Glomerular visceral epithelial cell (primary cell): Measurements from ENCODE around the gene IRS1.

ENCODE experiments used
- DNase-seq: peaks from one replicate; pipeline ENCODE4 v3.0.0-alpha.2; 2016; ENCODE audit errors: extremely low spot score

The IRS1 gene

DNA sequence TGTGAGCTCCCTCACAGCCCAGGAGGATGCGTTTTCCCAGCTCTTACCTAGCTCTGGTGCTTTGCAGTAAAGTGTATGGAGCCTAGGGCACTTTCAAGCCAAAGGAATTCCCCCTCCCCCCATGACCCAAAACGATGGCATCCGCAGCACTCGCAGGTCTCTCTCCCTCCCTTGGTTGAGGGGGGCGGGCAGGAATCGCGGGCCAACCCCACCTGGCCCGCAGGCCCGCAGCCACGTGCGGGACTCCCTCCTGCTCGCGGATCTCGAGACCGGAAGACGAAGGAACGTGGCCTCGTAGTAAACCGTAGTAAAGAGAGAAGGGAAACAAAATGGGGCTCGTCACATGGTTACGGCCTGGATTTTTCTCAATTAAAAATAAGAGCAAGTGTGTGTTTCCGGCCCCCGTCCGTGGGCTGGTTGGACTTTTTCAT, 8.5 kb downstream of the IRS1 start:
- no peak for DNase-seq

DNA sequence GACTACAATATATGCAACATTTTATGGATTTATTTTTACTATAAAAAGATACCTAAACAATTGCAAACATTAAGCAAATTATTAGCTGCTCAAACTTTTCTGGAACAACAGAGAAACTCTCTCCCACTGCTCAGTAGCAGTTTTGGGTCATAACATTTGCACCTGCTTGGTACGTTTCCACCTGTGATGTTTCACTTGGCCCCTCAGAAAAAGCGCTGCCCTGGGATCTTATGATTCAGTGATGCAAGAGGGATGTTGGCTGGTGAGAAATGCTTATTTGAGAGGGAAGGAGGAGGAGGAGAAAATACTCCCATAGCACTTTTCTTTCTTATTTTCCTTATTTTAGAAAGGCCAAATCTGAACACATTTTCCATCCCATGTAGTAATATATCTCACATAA, 9.2 kb downstream of the IRS1 start:
- no peak for DNase-seq

DNA sequence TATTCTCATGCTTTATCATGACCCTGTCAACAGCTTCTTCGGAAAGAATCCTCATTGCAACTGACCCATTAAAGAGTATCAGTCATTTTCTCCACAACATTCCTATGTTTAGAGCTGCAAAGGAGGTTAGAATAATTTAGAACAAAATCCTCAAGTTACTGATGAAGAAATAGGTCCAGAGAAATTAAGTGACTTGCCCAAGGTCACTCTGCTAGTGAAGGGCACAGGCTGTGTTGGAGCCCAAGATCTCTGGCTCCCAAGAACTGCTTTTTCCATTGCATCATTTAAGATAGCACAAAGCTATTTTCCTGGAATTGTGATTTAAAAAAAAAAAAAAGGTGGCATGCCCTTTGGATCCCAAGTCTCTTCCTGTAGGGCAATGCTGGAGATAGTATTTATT, 9.6 kb downstream of the IRS1 start:
- no peak for DNase-seq

DNA sequence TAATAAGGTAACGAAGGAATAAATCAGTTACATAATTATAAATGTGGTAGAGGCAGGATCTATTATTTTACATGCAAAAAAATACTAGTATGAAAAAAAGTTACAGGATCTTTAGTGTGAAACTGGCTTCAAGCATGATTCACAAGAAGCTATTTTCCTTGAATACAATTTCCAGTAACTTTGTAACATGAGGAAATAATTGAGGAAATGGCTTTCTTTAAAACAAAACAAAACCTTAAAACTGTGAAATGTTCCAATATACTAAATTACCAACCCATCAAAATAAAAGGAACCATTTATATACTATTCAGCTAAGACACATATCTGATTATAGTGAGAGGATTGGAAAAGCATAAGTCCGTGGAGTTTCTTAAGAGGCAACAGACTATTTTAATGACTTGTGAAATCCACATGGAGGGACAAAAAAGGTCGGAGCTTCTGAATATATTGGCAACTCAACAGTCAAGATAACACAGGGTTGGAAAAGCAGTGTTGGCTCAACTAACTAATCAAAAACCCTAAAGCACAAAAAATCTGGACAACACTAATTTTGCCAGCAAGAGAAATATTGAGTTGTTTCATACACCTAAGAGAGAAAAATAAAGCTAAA, 10.6 kb downstream of the IRS1 start:
- DNase-seq: no peak

DNA sequence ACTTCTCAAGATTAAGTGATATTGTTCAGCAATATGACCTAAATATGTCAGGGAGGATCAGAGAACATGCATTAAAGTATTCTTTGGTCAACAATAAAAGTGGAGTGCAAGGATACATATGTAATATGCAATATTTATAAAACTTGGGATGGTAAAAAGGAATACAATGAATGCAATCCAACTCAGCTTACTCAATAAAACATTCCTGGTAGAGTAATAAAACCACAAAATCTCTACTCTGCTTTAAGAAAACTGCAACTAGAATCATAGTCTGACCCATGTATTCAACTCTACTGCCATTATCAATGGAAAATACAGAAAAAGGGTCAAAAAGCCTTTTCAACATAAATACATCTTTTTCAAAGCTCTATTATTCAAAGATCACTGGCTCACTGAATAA, 11.6 kb downstream of the IRS1 start:
- DNase-seq: no peak

DNA sequence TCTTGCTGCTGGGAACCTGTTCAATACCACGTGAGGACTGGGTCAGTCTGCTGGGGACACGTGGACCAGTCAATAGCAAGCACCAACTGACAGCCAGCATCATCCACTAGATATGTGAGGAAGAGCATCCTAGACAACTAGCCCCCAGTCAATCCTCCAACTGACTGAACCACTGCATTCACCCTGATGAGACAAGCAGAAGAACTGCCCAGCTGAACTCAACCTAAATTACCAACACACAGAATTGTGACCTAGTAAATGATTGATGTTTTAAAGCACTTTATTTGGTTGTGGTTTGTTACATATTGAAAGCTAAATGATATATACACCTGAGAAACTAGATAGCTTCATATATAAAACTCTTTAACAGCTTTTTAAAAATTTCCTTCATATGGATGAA, 15.7 kb downstream of the IRS1 start:
- no peak for DNase-seq

DNA sequence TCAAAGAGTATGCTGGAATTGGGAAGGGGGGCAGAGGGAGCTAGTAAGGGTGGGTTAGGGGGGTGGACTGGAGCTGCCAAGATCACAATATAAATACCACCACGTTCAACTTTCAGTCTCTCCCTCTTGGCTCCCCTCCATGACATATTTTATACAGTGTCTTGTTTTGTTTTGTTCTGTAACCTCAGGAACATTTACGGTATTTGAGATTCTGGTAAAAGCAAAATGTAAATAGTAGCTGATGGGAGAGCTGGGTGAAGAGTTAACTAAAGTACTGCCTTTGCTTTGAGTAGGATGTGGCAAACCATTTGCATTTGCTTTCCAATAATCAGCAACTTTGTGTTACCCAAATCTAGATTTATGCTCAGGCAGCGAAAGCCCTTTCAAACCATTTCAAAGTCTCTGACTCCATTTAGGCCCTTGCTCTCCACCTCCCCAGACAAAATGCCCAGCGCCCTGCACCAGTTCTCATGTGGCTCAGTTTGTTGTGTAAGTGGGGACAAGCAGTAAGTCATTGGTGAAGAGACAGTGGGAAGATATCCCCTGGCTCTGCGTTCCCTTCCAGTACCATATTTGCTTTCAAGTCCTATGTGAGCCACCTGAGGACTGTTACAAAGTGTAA, 17.4 kb downstream of the IRS1 start:
- DNase-seq: no peak

DNA sequence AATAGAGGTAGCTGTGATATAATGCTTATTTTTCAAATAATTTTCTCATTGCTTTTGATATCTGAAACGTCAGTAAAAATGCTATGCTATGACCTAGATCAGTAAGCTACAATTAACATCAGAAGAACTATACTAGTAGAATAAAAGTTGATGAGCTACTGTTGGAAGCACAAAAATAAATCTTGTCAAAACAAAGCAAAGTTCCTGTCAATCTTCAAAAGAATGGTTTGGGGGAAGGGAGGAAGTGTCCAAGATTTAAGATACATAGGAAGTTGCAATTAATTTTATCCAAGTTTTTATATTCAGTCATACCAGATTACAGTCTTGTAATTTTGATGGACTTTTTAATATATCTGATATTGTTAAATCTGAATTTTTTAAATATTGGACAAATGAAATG, 19.2 kb downstream of the IRS1 start:
- no peak for DNase-seq

DNA sequence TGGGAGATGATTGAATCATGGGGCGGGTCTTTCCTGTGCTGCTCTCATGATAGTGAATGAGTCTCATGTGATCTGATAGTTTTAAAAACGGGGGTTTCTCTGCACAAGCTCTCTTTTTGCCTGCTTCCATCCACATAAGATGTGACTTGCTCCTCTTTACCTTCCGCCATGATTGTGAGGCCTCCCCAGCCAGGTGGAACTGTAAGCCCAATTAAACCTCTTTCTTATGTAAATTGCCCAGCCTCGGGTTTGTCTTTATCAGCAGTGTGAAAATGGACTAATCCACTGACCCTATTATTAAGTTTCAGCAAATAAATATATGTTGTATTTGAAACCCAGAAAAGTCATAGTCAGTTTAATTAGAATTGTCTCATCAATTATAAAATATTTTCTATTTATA, 22.0 kb downstream of the IRS1 start:
- DNase-seq: no peak

DNA sequence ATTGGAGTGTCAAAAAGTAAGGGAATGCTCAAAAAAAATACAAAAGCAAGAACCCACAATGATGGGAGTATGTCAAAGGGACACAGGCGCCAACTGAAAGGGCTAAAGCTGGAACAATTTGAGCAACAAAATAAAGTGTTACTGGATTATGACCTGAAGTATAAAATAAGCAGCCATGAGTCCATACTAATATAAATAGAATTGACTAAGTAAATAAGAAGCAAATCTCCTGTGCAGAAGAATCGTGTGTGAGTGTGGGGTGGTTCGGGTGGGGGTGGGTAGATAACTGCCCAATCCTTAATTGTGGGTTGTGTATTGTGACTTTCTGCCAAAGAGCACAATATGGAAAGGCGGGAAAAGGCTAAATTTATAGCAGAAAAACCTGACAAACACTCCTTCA, 23.5 kb downstream of the IRS1 start:
- DNase-seq: no peak

DNA sequence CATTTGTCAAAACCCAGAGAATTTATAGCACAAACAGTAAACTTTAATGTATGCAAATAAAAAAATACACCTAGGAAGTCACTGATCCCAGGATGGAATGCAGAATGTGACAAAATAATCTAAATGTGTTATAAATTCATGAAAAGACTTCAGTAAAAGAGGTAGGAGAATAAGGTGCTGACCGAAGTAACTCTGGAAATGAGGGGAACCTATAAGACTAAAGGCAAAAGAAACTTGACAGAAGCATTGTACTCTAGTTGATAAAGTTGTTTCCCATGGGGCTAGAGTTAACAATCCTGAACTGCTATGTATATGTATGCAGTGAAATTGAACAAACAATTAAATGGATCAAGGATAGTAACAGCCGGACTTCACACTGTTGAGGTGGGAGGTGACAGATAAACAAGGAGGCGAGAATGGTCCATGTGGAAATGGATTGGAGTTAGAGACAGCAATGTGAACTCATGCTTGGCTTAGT, 24.5 kb downstream of the IRS1 start:
- DNase-seq: no peak

DNA sequence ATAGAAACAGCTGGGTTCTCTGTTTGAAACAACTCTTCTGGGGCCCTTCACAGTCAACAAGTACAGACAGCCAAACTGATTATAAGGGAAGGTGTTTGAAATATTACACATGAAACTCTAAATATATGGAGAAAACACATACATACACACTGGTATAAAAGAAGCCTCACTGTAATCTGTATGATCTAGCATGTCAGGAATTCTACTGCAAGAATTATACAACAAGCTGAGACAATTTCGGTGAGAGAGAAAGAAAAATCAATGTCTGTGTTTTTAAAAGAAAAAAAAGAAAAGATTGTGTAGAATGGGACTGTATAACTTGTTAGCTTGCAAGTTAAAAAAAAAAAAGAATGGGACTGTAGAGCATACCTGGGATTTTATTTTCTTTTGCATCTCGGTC, 26.3 kb downstream of the IRS1 start:
- DNase-seq: no peak

DNA sequence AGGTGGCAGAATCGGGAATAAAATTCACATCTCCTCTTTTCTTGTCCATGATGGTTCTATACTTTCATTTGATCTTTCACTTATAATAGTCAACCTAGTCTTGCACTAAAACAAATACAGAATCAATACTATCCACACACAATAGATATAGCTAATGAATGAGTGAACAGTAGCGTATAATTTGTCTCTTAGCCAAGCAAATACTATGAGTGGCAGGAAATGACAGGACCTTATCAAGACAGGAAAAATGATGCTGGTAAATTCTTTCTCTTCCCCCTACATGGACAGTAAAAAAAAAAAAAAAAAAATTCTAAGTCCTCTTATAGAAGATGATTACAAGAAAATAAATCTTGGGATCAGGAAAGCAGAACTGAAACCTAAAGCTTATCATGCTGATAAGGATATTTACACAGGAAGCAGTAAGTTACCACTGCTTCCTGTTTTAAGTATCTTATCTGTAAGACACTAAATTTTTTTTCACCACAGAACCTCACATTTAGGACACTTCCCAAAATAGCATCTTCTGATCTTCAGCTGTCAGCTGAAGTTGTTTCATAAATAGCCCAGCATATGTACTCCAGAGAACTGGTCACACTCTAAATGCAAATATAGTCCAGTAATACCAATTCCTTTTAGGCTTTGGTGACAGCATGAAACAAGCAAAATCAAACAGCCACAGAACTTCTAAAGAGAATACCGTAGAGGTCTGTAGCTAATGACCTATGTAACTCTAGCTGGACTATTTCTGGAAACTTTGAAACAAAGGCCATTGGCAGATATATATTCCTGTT, 27.0 kb downstream of the IRS1 start:
- DNase-seq: no peak

DNA sequence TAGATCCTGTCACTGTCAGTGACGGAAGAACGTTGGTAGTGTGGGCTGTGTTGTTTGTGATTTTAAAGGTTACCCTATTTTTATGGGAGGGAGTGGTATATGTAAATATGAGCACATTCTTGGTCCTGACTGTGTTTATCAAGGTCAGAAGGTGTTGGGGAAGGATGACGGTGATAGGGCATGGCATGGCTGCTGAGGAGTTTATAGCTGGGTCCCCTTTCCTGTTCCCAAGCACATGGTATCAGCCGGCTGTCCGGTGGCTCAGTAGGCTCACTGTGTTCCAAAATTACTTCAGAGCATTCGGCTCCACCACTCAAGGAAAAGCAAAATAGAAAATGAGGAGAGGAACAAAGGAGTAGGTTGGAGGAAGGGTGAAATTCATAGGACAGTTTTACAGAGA, 28.6 kb downstream of the IRS1 start:
- peak; percentile 16 for DNase-seq

DNA sequence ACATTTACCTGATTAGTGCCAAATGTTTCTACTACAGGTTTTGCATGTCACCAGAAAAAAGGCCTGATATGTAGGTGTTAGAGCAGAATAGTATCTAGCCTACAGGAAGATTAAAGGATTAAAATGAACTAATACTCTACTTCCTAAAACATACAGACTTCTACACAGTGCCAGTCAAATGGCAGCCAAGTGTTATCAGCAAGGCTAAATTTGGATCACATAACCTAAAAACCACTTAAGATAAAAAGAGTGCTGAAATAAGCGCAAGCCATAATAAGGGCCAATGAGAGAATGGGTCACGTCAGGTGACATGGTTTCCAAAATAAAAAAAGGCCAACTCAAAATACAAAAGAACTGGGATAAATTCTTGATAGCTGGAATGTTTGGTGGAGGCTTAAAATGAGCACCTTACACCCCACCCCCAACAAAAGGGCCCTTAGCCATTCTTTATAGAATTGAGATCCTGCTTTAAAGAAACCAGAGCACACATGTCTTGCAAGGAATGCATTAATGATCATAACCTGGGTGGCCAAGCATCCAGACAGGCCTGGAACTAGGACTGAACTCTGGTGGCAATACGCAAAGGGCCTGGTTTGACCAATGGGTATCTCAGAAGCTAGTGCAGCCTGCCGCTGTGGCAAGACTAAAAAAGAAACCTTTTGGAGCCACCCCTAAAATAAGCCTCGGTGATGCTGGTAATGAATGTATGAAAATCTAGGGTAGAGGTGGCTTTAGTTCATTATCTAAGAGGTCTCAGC, 32.4 kb downstream of the IRS1 start:
- no peak for DNase-seq

DNA sequence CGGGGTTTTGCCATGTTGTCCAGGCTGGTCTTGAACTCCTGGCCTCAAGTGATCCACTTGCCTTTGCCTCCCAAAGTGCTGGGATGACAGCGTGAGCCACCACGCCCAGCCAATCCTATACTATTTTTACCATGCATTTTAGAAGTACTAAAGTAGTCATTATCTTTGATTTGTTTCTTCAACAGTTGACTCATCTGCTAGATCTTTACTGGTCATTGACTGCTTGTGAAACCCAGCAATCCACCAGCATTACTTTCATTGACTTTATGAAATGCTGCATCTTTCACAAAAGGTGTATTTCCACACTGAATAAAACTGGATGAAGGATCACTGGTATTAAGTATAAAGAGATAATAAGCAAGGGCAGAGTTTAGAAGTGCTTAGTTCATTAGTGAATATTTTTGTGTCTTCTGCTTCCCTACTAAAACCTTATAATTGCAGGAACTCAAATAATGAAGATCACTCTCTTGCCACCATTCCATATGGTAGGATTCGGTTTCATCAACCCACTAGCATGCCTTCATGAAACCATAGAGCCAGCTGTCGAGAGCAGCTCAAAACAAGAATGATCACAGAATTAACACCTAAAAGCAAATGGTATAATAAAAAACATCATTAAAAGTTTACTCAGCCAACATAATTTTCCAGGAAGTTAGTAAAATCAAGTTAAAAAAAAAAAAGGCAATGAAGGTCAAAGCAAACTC, 33.1 kb downstream of the IRS1 start:
- no peak for DNase-seq

DNA sequence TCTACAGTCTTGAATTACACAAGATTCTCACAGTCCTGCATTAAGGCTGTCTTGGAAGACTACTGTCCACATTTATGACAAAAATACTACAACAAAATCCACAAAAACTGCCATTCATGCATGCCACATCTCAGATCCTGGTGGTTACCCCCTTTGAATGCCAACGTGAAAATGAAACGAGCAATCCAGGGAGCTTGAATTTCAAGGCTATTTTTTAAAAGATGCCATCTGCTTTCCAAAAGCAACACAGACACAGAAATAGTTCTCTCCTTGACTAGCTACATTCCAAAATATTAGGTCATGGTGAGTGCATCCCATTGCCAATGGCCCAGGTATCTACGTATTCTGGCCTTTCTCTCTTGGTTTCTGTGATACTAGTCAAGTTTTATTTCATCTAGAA, 36.3 kb downstream of the IRS1 start:
- DNase-seq: peak; percentile 40

DNA sequence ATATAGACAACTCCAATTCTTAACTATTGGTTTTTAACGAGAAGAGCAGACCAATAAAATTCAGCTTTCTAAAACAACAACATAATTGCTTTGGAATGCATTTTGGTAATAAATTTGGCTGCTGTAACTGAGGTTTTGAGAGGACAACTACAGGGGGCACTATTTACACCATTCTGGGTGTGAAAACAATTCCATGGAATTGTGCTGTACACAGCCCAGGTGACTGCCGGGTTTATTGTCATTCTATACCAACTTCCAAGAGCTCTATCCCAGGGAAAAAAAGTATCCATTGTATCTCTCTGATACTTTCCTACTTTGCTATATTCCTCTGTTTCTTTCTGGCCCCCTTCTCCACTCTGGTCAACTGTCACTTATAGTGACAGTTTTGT, 38.4 kb downstream of the IRS1 start:
- no peak for DNase-seq

DNA sequence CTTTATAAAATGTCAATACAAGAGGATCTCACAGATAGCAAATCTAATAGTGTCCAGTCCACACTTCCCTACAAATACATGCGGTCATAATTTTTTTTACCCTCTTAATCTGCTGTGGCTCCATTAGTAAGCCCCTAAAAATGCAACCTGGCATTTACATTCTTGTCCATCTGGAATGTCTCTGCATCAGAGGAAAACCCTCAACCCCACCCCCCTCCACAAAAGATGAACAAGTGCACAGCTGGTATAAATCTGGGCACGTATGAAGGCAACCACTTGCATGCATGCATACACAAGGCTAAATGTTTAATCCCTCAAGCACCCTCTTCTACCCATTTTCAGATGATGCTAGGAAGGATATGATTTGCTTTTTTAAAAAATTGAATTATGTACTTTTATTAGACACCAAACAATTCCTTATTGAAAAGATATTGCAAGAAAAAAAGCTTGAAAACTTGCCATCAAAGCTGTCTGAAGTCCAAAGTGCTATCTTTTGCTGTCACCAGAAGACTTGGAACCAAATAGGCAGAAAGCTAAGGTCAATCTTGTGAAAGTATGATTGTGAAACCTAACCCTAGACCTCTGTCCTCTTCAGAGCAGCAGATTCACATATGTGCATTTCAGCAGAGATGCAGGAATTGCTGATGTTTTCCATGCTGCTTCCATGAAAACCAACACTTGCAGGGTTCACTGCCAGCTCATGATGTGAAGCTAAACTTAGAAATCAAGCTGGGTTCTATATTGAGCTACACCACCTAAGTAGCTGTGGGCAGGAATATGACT, 39.0 kb downstream of the IRS1 start:
- peak; percentile 97 for DNase-seq

DNA sequence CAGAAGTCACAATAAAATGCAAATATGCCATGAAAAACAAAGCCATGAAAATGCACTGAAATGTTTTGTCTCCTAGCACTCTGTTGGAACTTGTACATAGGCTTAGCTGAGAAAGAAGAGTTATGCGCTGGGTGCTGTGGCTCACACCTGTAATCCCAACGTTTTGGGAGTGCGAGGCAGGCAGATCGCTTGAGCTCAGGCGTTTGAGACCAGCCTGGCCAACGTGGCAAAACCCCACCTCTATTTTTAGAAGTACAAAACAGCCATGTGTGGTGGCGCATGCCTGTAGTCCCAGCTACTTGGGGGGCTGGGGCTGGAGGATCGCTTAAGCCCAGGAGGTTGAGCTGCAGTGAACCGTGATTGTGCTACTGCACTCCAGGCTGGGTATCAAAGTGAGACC, 39.9 kb downstream of the IRS1 start:
- DNase-seq: peak; percentile 34
